HEK293T (cell line): ENCODE data around the gene C14orf119.

Source experiments
- ARNT ChIP-seq: fragments of 450-650 bp; IDR thresholded peaks from 2 replicates; pipeline ENCODE4 v1.6.1; 2017; ENCODE audit warnings: mild to moderate bottlenecking
- BHLHE40 ChIP-seq: fragments of 450-650 bp; IDR thresholded peaks from 2 replicates; pipeline ENCODE4 v1.6.1; 2016; ENCODE audit warnings: mild to moderate bottlenecking, moderate library complexity, borderline replicate concordance
- CTBP1 ChIP-seq: fragments of 450-650 bp; IDR thresholded peaks from 2 replicates; pipeline ENCODE4 v1.6.1; 2016; ENCODE audit warnings: borderline replicate concordance
- ELF4 ChIP-seq: fragments of 450-650 bp; IDR thresholded peaks from 2 replicates; pipeline ENCODE4 v1.6.1; 2017; ENCODE audit warnings: antibody characterized with exemption
- FOXM1 ChIP-seq: fragments of 450-650 bp; IDR thresholded peaks from 2 replicates; pipeline ENCODE4 v1.6.1; 2017; ENCODE audit warnings: mild to moderate bottlenecking, borderline replicate concordance
- HDGF ChIP-seq: fragments of 450-650 bp; IDR thresholded peaks from 2 replicates; pipeline ENCODE4 v1.6.1; 2017; ENCODE audit warnings: antibody characterized with exemption, borderline replicate concordance
- LEF1 ChIP-seq: fragments of 450-650 bp; IDR thresholded peaks from 2 replicates; pipeline ENCODE4 v1.6.1; 2017; ENCODE audit warnings: mild to moderate bottlenecking, borderline replicate concordance
- NFRKB ChIP-seq: fragments of 450-650 bp; IDR thresholded peaks from 2 replicates; pipeline ENCODE4 v1.6.1; 2016; ENCODE audit warnings: mild to moderate bottlenecking, moderate library complexity
- SP1 ChIP-seq: fragments of 450-650 bp; IDR thresholded peaks from 2 replicates; pipeline ENCODE4 v1.6.1; 2017
- SUZ12 ChIP-seq: fragments of 450-650 bp; IDR thresholded peaks from 2 replicates; pipeline ENCODE4 v1.6.1; 2016; ENCODE audit warnings: mild to moderate bottlenecking
- TARDBP ChIP-seq: fragments of 450-650 bp; IDR thresholded peaks from 2 replicates; pipeline ENCODE4 v1.6.1; 2016
- ZNF384 ChIP-seq: fragments of 450-650 bp; IDR thresholded peaks from 2 replicates; pipeline ENCODE4 v1.6.1; 2016

DNA sequence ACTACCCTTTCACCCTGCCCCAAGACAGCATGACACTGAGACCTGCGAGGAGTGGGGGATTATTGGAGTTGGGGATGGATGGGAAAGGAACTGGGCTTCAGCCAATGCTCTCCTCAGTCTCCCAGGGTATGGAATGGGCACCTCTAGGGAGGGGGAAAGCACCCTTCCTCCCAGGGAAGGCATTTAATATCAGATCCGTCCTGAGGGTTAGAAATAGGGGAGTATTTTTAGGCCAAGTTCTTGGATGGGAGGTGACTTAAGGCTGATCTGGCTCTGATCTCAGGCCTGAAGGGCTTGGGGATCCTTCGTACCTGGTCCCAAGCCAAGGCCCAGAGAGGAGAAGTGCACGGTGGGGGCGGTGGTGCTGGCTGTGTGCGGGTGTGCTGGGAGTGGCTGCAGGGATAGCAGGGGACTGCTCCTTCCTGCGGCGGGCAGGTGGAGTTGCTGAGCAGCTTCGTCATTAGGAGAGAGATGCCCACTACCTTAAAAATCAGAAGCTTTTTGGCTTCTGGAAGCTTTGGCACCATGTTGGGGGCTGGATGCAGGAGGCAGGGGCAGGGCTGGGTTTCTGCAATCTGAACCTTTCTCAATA, 30.7 kb downstream of the C14orf119 start:
- TF ChIP-seq SP1 = no peak
- TF ChIP-seq FOXM1 = no peak
- no peak for TF ChIP-seq HDGF
- TF ChIP-seq ELF4 = no peak
- TF ChIP-seq TARDBP = no peak
- no peak for TF ChIP-seq SUZ12
- no peak for TF ChIP-seq CTBP1
- no peak for TF ChIP-seq ZNF384
- TF ChIP-seq NFRKB = no peak
- TF ChIP-seq BHLHE40 = no peak
- TF ChIP-seq LEF1 = no peak
- TF ChIP-seq ARNT = no peak
